HG03457 (cell line): ENCODE data around the gene PRCC.
"Not testable (repeated sequence)": the region's sequence is repeated elsewhere in the genome, so short reads cannot be mapped to it uniquely, and the experiment has no call there.

Experiments used
- ATAC-seq: cut with Tn5 transposase; IDR thresholded peaks from one replicate; pipeline ENCODE4 v1.9.1; 2021; ENCODE audit warnings: moderate number of reproducible peaks; ENCODE audit not compliant: unreplicated experiment

Gene PRCC

DNA sequence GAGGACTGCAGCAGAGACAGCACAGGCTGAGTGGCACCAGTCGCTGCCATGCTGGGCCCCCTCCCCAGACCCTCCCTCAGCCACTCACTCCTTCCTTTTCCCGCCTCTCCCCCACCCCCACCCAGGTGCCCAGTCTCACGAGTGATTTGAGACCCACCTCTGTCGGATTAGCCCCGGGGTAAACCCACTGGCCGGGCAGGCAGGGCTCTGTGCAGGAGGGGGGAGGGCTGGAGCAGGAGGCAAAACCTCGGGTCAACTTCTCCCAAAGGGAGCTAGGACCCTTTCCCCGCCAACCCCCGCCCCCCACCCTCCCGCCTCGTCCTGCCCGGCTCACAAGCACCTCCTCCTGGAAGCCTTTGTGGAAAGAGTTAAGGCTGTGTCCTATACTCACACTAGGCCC, 23.0 kb upstream of the PRCC start:
- ATAC-seq: no peak

DNA sequence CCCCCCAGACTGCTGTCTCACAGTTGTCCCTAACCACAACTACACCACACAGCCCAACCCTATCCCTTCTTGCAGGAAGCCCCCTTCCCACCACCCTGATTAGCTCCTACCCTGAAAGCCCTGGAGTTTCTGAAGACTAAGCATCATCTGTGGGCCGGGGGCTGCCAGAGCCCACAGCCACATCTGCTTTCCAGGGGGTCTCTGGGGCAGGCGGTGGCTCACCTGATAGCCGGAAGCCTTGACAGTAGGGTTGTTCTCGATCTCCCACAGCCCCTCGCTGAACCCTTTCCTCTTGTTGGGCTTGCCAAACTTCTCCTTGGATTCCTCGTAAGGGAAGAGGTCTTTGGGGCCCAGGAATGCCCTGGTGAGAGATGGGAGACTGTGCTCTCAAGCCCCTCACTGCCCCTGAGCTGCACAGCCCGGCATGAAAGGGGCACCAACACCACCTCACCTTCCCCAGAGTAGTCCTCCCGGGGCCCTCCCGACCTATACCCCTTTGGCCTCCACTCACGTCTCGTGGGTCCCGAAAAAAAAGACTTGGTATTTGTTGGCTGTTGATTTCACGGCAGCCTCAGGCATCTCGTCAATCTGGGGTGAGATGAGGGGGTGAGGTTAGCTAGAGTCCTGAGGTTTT, 22.4 kb upstream of the PRCC start:
- no peak for ATAC-seq

DNA sequence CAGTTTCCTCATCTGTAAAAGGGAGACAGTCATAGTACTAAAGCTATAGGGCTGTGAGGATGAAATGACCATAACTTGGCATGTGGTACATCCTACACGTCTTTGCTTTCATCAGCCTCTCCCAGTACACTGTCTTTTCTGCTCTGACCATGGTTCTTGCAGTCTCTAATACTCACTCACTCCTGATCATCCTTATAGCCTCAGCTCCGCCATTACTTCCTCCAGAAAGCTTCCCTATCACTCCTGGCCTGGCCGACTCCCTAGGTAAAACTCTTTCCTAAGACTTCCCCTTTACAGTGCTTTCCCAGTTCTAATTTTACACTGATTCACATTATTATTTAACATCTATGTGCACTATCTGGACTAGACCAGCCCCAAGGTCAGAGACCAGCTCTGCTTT, 21.5 kb upstream of the PRCC start:
- no peak for ATAC-seq

DNA sequence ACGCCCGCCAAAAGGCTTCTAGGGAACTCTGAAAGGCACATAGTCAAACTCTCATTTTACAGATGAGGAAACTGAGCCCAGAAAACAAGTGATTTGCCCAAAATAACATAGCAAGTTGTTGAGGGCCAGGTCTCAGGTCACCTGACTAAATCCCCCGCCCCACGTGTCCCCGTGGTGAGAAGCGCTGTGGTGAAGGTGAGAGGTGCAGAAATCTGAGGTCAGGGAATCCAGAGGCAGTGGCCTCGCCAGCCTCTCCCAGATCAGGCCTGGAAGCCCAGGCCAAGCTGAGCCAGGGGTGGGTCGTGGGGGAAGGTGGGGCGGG, 21.0 kb upstream of the PRCC start:
- ATAC-seq: no peak

DNA sequence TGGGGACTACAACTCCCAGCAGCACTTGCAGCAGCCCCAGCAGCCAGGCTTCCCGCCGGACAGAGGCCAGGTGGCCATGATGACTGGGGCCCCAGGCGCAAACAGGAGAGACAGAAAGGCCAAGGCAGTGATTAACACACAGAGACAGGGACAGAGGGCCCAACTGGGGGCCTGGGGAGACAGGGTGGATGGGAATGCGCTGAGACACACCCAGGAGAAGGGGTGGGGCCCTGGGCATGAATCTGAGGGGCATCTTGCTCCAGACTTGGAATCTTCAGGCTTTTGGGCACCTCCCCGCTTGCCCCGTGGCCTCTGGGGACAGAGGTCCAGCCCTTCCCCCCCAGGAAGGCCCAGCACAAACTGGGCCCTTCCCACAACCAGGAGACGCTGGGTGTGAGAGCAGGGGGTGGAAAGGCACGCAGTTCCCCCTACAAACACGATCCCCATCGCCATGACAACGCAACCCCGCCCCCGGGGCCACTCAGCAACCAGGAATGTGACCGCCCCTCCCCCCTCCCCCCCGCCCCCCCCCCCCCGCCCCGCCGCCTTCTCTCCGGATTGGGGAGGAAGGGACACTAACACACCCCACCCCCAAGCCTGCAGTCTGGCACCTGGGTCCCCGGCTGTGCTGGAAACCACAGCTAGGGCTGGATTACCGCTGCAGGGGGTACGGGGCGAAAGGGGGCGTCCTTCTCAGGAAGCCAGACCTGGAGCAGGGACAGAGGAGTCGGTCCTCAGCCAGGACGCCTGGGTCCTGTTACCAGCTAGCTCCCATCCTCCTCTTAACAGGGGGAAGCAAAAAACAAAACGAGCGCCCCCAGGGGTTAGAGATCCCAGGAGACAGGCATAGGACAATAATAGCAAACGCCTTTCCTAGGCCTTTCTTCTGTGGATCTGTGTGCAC, 20.4 kb upstream of the PRCC start:
- ATAC-seq: no peak

DNA sequence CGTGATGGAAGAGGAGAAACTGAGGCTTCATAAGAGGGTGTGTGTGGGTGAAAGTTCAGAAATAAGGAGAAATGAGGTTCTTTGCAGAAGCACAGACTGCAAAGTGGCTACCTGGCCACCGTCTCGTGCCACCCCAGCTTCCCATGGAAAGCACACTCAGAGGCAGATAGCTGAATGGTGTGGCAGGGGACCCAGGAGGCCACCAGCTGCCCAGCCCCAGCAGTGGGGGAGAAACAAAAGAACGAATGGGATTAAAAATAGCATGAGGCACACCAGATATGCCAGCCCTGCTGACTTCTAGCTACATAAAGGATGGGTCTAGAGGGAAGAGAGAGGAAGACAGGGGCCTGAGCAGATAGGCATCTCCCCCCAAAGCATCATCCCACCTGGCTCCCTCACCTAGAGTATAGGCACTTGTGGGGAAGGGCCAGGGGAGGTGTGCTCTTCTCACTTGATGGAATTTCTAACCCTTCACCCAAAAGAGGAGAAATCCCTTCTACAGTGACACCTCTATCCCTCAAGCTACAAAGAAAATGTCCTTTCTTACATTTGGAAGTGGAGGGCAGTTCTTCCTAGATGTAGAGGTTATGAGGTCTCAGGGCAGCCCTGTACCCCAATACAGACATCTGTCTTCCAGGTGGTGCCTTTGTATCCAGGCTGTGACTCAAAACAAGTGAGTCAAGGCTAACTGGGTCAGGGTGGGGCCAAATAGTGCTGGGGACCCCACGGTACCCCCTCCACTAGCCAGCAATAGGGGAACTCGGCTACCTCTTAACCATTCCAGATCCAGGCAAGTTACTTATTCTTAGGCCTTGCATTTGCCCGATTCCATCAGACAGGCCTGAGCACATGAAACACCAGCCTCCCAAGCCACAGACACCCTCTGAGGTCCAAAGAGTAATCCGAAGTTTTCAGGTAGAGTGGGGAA, 19.3 kb upstream of the PRCC start:
- no peak for ATAC-seq

DNA sequence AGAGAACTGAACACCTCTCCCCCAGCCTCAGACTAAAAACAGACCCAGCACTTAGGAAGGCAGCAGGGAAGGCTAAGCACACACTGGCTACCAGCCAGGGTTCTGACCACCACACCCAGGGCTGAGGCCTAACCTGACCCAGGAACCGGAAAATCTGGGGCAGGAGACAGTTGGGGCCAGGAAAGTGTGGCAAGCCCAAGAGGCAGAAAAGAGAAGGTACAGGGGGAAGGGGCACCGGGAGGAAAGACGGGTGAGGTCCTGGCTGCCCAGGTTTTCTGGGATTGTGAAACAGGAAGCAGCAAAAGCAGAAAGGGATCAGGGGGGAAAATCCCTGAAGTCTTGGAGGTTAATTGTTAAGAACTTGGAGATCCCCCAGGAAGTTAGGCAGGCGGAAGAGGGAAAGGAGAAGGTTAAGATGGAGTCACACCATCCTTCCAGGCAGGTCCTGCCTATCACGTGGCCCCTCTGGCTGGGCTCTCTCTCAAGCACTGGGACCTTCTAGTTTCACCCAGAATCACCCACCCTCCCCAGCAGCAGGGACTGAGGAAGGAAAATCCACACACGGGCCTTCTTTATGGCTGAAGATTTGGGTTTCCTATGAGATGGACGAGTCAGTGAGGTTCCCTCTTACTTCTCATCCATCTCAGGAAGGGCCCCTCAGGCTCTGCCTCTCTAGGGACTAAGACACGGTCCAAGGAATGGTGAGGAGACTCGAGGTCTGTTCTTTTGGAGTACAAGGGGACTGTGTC, 18.5 kb upstream of the PRCC start:
- ATAC-seq: no peak

DNA sequence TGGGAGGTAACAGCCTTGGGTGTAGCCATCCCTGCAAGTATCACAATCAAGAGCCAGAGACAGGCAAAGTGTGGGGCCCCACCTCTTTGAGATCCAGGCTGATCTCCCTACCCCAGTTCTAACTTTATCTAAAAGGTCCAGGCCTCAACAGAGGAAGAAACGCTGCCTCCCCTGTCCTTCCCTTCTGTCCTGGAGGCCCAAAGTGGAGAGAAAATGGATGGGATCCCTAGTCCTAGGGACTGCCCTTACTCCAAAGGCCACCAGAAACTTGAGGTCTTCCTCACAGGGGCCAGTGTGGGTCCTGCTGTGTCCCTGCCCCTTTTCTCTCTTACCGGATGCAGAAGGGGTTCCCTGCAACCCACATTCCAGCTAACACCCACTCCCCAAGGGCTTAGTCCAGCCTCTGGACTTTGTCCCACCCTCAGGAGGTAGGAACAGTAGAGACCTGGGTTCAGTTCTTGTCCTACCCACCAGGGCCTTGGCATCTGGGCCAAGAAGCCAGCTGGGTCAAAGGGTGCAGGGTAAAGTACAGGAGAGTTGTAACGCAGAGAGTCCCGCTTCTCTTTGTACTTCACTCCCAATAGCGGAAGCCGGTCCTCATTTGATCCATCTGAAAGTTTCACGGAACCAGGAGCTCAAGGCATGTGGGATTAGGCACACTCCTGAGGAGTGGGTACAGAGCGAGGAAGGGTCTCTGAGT, 17.8 kb upstream of the PRCC start:
- no peak for ATAC-seq

DNA sequence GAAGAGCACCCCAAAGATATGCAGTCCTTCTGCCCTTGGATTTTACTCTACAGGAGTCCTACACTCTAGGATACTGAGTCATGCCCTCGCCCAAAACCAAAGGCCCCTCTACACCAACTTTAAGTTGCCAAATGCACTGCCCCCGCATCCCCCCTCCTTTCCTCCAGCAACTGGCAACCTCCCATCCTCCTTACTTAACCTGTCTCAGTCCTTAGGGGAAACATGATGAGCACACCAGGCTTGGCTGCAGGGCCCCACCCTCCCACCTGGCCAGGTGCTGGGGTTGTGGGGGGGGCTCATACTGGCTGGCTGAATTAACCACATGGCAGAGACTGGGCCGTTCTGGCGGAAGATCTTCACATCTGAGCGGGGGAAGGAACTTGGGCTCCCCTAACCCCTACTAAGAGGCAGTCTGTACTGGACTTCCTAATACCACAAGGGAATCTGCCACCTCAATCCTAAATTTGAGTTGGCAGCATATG, 17.1 kb upstream of the PRCC start:
- ATAC-seq: no peak

DNA sequence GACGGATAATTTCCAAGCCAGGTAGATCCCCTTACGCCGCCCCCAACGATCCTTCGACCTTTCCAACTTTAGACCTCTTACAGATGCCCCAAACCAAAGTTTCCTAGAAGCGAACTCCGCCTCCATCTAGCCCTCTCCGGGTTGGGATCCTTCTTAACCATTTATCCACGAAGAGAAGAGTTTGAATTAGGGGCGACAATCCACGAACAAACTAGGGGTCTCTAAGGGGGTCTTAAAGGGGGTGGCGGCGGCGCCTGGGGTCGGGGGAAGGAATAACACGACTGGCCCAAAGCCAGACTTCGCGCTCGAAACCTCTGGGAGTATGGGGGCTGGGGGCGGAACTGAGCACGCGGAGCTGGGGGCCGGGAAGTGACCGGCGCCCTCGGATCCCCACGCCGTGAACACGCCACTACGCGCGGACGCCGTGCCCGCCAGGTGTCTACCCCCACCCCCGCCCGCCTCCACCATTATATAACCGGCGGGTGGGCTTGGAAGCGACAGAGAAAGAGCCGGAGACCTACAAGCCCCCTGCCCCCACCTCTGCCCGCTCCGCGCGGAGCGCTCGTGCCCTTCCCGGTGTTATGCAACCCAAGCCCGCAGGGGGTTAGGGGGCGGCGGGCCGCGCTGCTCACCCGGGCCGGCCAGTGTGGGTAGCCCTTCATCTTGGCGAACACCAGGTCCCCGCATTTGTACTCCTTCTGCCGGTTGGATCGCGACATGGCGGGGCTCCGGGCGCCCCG, 16.5 kb upstream of the PRCC start:
- no peak for ATAC-seq

DNA sequence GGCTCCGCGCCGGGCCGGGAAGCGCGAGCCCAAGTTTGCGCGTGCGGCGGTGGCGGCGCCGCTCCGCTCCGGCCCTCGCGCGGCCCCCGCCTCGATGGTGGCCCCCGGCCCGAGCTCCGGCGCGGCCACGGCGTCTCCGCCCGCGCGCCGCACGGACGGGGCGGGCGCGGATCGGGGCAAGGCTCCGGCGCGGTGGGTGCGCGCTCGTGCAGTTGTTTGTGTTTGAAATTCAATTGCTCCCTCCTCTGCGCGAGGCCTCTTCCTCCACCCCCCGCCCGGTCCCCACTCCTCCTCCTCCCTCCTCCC, 15.9 kb upstream of the PRCC start, which contains the start of gene HDGF:
Gene HDGF, minus strand, starts transcription at position 225 of the 306 bp plus-strand sequence. CDS start 246 bp downstream, outside the sequence.
- no peak for ATAC-seq

DNA sequence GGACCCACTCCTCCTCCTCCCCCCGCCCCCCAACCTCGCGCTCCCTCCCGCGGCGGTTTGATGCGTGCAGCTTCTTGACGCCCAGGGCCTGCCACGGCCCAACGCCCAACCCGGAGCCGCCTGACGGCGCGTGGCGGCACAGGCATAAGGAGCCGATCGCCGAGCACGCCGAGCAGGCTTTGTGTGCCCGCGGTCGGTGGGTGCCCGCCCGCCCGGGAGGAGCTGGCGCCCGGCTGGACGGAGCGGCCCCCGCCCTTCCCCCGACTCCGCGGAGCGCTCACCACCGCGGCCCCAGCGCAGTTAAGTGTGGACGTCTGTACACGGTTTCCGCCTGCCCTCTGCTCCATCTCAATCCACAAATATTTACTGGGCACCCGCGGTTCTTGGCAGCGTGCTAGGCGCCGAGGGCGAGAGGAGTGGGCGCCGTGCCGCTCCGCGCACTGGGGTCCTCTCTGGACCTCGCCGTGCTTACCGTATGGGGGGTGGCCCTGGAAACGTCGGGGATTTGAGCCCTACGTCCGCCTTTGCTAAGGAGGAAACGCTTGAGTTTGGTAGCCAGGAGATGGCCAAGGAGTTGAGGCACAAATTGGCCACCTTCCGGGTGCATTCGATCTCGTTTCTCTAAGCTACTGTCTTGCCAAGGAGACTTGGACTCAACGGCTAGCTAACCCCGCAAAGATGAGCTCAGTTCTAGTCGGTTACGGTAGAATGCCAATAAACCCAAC, 15.4 kb upstream of the PRCC start:
- ATAC-seq: peak; percentile 64

DNA sequence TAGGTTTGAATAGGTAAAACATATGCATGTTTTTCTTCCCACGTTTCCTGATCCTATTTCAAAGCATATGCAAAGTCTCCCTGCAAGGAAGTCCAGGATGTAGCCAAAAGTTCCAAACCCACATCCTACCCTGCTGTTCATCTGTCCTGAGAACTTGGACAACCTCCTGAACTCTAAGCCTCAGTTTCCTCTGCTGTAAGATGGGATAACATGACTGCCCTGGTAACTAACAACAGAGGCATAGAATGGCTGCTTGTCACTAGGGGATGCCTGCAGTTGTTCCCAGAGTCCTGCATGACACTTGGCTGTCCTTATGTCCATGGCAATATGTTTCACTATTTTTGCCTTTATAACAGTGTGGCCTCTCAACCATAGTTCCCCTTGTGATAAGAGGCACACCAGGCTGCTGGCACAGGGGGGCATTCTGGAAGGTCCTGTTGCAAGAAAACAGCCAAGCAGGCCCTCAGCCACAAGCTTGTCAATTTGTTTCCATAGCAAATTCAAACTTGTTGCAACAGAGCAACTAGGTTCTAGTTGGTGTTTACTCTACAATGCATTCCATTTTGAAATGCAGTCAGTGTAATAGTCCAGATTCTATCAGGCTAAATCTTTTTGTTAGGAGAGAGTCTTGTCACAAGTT, 14.4 kb upstream of the PRCC start:
- no peak for ATAC-seq

DNA sequence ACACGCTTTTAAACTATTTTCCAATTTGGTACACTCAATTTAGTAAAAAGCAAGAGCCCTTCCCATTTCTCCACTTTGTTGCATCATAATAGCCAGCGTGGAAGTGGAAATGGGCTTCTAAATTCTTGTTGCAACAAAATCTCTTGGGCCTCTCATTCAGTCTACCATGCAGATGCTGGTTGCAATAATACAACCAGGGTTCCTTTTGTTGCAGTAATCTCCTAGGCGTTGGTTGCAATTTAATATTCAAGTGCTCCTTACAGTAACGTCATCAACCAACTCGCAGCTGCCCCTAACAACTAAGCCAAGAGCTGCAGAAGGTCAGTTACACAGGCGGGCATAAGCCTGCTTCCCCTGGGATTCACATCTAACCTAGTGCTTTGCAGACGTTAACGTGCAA, 13.1 kb upstream of the PRCC start:
- ATAC-seq: no peak

DNA sequence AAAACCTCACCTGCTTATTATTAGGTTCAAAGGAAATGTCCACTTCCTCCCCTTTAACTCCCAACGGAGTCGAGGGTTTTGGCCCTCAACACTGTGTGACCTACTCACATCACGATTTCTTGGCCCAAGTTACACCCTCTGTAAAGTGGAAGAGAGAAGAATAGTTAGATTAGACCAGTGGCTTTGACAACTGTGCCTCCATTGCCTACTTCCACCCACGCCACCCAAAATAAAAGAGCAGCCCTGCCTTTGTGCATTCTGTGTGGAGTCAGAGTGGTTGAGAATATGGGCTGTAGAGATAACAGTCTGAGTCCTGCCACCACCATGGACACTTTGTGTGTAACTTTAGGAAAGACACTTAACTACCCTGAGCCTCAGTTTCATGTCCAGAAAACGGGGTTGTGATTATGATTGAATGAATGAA, 11.8 kb upstream of the PRCC start:
- ATAC-seq: no peak

DNA sequence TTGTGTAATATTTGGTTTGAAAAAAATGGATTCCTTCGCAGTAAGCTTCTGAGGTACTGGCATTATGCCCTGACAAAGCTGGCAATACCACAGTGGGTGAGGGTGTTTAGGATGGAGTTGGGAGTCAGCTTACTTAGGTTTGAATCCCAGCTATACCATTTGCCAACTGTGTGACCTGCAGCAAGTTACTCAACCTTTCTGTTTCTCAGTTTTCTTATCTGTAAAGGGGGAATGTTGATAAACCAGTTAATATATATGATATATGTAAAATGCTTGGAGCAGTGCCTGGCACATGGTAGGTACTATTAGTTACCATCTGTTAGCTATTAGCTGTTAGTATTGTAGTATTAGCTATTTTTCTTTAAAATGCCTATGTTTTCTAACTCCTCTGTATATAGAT, 11.0 kb upstream of the PRCC start:
- no peak for ATAC-seq

DNA sequence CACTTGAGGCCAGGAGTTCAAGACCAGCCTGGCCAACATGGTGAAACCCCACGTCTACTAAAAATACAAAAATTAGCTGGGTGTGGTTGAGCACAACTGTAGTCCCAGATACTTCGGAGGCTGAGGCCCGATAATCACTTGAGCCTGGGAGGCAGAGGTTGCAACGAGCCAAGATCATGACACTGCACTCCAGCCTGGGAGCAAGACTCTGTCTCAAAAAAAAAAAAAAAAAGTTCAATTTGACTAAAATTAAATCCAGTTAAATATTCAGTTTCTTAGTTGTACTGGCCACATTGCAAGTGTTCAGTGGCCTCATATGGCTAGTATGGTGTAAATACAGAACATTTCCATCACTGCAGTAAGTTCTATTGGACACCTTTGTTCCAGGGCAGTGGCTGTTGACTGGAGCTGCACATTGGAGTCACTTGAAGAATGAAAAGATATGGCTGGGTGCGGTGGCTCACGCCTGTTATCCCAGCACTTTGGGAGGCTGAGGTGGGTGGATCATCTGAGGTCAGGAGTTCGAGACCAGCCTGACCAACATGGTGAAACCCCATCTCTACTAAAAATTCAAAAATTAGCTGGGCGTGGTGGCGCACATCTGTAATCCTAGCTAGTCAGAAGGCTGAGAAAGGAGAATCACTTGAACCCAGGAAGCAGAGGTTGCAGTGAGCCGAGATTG, 9.6 kb upstream of the PRCC start:
- not testable (repeated sequence) for ATAC-seq
